Inferior parietal cortex (tissue), 1 donor: ENCODE measurements around the gene SPRING1.
"Not testable (repeated sequence)": the region's sequence is repeated elsewhere in the genome, so short reads cannot be mapped to it uniquely, and the experiment has no call there.

ENCODE experiments used
- DNase-seq: peaks from one replicate; pipeline ENCODE4 v3.0.0-alpha.2; 2016; ENCODE audit errors: extremely low spot score

The SPRING1 gene, protein sequence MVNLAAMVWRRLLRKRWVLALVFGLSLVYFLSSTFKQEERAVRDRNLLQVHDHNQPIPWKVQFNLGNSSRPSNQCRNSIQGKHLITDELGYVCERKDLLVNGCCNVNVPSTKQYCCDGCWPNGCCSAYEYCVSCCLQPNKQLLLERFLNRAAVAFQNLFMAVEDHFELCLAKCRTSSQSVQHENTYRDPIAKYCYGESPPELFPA

DNA sequence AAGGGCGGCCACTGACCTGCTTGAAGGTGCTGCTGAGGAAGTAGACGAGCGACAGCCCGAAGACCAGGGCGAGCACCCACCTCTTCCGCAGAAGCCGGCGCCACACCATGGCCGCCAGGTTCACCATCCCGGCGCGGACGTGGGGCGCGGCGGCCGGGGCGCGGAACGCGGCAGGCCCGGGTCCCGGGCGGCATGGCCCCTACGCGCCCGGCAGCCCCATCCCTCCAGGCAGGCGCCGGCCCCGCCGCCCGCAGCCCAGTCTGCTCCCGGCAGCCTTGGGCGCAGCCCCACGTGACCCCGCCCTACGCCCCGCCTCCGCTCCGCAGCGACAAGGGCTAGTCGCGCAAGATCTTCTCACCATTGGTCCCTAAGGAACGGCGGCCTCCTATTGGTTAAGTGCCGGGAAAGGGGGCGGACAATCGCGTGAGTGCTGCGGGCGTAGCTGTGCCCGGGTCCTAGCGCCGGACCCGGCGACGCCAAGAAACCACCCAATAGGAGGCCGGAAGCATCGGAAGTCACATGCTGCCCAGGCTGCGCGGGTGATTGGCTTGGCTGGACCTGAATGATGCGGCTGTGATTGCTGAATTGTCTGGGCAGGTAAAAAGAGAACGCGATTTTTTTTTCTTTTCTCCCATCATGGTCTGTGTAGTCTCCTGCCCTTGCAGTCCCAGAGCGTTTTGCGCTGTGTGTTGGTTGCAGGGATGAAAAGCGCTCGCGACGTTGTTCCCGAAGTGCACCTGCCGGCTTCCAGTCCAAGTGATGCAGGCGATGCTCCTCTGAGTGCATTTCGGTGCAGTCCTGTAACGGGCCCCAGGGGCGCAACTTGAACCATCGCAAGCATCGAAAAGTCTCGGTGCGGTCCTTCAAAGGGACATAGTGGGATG, at the start of gene SPRING1, which contains the start of gene RNFT2:
TSS of gene SPRING1 (minus strand) at position 296 of the 884 bp plus-strand sequence. CDS start at position 127, 169 bp downstream.
TSS of gene RNFT2 (plus strand) at position 542 of the 884 bp plus-strand sequence. CDS start 2,183 bp downstream, outside the sequence.
- peak; percentile 99 for DNase-seq

DNA sequence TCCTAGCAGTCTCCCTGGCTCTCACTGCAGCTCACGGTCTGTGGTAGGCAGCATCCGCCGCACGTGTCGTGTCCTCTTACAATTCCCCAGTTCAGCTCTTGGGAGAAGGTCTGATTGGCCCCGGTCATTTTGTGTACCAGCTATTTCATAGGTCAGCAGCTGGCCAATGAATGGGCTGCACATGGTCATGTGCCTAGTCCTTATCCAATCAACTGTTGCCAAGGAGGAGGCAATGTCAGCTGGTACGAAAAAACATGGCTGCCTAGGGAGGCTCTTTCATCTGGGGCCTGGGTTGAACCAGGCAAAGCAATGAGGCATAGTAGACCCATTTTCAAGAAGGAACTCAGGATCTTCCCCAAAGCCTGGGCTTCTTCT, 46.4 kb upstream of the SPRING1 start:
- DNase-seq, result no peak

DNA sequence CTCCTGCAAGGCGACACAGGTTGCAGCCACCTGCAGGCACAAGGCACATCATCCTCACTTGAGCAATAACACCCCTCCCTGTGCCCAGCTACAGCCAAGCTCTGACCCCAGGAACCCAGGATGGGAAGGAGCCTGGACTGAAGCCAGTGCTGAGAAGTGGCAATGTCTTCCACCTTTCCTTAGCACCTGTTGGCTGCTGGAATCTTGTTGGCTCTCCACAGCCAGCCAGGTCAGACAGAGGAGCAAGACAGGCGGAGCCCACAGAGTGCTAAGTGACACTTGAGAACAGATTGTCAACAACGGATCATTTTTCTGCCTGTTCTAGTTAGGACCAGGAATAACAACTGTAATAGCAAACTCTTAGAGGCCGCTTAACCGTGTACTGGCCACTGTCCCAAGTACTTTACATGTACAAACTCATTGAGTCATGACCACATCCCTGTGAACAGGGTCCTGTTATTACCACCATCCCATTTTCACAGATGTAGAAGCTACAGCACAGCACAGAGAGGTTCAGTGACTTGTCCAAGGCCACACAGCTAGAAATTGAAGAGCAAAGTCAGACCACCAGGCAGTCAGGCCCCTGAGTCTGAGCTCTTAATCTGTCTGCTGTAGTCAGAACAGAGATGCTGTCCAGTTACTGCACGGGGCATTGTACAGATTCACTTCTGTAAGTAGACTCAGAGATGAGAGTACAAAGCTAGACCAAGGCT, 45.8 kb upstream of the SPRING1 start:
- DNase-seq, result no peak

DNA sequence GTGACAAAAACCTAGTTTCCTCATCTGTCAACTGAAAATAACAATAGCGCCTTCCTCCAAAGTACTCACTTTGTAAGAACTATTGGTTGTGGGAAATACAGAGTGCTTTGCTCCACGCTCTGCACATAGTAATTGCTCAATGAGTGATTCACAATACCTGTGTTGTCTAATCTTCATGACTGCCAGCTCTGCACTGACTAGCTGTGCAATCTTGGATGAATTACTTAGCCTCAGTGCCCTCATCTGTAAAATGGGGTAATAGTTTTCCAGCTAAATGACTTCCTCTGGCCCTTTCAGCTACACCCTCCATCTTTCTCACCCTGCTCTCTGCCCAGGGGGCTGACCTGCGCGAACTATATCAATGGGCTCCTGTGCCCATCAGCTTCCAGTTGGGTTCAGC, 43.1 kb upstream of the SPRING1 start:
- DNase-seq, result no peak

DNA sequence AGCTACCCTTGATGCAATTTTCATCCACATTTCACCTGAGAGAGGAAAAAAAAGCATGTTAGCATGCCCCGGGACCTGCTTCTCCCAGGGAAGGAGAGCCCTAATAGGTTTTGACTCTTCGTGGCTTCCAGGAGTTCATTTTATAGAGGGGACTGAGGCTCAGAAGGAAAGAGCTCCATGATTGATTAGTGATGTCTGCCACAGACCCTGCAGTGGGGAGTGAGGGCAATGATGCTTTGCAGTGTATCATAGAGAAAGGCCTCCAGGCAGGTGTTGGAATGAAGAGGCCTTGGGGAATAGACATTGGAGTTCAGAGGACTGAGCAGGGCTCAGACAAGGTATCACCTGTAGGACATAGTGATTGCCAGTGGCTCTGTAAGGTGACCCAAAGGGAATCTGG, 41.7 kb upstream of the SPRING1 start:
- DNase-seq, result no peak

DNA sequence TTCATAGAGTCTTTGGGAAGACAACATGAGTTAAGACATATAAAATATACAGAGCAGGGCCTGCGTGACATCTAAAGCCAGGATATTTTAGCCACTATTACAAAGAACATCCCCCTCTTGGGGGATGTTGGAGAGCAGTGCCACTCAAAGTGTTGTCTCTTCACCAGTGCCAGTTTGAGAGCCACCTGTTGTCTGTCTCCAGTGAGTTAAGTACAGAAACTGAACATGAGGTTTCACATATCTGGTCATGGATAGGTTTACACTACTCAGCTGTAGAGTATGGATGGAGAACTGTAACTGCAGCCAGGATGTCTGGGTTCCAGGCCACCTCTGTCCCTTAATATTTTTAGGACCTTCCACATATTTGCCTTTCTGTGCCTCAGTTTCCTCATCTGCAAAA, 39.4 kb upstream of the SPRING1 start:
- no peak for DNase-seq

DNA sequence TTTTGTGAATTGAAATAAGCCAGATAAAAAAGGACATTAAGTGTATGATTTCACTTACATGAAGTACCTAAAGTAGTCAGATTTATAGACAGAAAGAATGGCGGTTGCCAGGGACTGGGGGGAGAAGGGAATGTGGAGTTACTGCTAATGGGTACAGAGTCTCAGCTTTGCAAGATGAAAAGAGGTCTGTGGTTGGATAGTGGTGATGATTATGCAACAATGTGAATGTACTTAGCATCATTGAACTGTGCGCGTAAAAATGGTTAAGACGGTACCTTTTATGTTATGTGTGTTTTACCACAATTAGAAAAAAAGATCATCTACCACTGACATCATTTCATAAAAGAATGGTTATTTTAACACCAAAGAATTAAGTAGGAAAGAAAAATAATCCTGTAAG, 36.2 kb upstream of the SPRING1 start:
- DNase-seq, result no peak

DNA sequence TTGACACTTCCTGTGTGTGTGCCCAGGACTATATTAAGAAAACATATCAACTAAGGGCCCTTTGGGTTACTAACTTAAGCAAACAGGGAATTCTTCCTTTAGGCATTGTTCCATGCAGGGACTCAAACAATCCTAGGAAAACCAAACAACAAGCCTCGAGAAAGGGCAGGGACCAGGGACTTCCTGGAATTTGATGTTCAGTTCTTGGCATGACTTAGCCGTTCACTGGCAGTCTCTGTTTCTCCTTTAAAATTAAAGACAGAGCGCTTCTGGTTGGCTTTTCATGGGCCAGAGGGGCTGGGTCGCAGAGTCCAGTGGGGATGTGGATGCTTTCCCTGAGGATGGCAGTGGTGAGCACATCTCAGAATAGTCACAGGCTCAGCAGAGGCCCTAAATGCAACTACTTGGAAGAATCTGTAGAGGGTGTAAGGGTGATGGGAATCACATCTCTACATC, 35.4 kb upstream of the SPRING1 start:
- DNase-seq, result no peak

DNA sequence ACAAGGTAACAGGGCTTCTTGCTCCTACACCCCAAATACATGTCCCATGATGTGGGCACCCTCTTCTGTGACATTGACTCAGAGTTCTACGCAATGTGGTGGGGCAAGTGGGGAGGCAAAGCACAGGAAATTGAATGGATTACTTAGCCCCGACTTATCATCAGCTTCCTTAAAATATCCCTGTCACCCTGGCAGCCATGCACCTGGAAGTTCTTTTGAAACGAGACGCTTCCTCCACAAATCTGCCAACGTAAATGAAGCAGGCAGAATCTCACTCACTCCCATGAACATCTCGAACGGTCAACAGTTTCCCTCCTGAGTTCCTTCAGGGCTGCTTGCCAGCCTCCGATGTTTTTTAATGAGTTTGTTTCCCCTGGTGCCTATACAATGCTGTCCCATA, 33.8 kb upstream of the SPRING1 start:
- no peak for DNase-seq

DNA sequence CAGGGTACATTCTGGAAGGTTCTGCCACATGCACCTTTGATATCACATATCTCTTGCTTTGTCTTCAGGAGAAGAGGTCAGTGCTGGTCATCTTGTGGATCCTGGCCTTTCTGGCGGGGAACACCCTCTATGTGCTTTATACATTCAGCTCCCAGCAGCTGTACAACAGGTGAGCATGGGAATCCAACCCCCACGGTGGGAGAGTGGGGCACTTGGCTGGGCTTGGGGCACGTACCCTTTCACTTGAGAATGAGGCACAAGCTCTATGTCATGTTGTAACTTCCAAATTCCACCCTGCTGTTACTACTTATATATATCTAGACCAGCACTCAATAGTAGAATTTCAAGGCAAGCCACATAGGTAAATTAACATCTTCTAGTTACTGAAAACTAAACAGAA, 28.9 kb upstream of the SPRING1 start:
- no peak for DNase-seq

DNA sequence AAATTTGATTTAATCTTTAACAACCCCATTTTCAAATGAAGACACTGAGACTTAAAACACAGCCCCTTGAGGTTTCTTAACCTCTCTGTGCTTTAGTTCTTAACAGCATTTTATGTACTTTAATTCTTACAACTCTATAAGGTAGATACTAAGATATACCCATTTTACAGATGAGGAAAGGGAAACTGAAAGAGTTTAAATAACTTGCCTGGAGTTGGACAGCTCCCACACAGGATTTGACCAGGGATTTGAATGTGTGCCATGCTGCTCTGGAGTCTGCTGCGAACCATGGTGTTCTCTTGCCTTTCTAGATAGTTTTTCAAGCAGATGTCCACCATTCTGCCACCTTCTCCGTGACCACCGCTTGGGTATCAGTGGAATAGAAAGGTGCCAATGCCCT, 28.4 kb upstream of the SPRING1 start:
- no peak for DNase-seq

DNA sequence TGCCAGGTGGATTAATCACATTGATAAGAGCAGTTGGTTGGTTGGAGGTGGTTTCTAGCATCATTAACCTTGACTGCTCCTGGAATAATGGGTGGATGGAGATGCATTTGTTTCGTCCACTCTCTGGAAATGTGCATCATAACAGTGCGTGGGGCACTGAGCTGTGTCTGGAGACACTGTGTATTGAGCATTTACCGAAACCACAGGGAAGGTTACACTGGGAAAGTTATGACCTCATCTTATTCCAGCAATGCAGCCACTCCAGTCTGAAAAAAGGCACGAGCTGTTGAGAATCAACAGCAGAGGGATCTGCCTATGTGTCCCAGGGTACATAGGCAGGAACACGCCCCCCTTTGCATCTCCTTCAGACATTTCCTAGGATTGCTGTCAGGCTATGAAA, 27.4 kb upstream of the SPRING1 start:
- DNase-seq, result no peak

DNA sequence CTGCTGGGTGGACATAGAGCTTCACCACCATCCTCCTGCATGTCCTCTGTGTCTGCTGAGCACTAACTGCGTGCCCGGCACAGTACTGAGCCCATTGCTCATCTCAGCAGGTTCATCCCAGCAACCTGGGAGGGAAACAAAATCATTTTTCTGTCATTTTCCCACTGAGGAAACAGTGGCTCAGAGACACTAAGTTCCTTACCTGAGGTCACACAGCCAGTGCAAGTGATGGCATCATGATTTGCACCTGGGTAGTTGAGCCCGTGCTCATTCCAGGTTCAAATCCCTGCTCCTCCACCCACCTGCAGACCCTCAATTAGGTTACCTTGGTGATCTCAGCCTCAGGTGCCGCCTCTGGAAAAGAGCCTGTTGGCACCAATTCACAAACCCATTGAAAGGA, 23.6 kb upstream of the SPRING1 start:
- no peak for DNase-seq

DNA sequence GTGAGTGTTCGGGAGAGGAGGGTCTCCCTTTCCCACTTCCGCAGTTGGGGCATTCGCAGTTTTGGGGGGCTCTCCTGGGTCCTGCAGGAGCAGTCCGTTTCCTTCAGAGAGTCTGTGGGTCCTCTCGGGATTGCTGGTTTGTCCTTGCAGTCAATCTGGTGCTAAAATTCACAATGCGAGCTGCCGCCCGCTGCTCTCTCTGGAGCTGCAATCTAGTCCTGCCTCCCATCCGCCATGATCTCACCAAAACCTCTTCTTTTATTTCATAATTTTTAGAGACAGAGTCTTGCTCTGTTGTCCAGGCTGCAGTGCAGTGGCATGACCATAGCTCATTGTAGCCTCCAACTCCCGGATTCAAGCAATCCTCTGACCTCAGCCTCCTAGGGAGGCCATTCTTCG, 22.8 kb upstream of the SPRING1 start:
- no peak for DNase-seq

DNA sequence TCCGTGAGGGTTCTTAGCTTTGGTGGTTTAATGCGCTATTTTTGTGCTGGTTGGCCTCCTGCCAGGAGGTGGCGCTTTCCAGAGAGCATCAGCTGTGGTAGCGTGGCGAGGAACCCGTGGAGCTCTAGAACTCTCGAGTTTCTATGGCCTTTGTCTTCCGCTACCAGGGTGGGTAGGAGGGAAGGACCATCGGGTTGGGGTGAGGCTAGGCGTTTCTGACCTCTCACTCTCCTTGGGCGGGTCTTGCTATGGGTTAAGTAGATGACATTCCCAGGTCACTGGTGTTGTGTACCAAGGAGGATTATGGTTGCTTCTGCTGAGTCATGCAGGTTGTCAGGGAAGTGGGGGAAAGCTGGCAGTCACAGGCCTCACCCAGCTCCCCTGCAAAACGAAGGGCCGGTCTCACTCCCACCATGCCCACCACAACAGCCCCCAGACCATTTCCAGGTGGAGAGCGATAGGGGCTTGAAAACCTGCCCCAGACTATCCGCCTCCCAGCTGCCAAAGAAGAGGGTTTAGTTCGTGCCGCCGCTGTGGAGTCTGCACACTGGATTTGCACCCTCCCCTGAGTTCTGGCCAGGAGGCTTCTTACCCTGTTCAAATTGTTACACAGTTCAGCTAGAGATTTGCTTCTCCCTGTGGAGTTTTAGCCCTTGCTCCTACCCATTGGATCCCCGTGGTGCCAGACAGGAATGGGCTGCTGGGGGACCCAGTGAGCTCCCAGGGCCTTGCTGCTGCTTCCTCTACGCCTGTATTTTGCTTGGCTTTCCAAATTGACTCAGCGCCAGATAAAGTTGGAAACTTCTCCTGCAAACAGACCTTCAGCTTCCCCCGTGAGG, 22.1 kb upstream of the SPRING1 start:
- no peak for DNase-seq

DNA sequence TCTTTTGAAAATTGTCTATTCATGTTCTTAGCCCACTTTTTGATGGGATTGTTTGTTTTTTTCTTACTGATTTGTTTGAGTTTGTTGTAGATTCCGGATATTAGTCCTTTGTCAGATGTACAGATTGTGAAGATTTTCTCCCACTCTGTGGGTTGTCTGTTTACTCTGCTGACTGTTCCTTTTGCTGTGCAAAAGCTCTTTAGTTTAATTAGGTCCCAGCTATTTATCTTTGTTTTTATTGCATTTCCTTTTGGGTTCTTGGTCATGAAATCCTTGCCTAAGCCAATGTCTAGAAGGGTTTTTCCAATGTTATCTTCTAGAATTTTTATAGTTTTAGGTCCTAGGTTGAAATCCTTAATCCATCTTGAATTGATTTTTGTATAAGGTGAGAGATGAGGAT, 16.9 kb upstream of the SPRING1 start:
- DNase-seq, result not testable (repeated sequence)

DNA sequence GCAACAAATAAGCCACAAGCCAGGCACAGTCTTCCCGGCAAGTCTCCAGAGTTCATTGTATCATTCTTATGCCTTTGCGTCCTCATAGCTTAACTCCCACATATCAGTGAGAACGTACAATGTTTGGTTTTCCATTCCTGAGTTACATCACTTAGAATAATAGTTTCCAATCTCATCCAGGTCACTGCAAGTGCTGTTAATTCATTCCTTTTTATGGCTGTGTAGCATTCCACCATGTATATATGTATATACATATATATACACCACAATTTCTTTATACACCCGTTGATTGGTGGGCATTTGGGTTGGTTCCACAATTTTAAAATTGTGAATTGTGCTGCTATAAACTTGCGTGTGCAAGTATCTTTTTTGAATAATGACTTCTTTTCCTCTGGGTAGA, 16.2 kb upstream of the SPRING1 start:
- not testable (repeated sequence) for DNase-seq

DNA sequence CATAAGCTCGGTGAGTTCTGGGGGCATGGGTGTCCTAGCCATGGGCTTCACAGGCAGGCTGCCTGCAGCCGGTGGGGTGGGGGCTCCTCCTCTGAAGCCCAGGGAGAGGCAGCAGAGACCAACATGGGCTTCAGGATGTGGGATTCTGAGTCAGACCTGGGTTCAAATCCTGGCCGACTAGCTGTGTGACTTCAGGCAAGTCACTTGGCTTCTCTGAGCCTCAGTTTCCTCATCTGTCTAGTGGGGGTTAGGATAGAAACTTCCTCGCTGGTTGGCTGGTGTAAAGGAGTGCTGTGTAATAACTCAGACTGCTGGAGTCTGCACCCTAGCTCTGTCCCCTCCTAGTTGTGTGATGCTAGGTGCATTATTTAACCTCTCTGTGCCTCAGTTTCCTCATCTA, 12.4 kb upstream of the SPRING1 start:
- DNase-seq, result no peak

DNA sequence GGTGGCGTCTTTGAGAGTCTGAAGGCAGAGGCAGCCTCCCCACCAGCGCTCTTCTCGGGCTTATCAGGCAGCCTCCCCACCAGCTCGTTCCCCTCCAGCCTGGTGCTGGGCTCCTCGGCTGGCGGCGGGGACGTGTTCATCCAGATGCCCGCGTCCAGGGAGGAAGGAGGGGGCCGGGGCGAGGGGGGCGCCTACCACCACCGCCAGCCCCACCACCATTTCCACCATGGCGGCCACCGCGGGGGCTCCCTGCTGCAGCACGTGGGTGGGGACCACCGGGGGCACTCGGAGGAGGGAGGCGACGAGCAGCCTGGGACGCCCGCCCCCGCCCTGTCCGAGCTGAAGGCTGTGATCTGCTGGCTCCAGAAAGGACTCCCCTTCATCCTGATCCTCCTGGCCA, 12.0 kb upstream of the SPRING1 start:
- no peak for DNase-seq

DNA sequence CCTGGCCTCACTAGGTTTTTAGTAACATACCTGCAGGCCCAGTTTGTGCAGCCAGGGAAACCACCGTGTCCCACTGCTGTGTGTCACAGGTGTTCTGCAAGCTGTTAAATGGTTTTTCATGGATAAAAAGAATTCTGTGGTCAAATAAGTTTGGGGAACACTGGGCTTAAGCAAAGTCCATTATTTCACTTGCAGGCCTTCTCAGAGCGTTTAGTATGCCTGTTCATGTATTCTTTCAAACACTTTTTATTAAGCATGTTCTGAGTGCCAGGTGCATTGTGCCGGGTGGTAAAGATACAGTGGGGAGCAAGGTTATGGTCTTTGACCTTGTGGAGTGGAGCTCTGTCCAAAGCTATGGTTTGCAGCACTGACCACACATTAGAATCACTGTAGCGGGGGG, 7.7 kb upstream of the SPRING1 start:
- no peak for DNase-seq

DNA sequence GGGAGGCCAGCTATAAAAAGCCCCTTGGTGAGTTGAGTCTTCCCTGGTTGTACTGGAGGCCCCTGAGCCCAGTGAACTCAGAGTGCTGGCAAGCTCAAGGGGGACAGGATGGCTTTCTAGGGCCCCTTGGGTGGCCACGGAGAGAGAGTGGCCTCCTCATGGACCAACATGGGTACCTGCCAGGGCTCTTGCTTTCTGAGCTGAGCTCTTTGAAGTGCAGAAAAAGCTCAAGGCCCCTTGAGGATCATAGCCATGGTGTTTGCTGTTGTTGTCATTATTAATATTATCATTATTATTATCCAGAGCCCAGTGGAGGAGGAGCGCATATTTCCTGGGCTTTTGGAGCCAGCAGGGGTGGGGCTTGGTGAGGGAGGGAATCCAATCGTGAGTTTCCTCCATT, 6.9 kb upstream of the SPRING1 start:
- no peak for DNase-seq

DNA sequence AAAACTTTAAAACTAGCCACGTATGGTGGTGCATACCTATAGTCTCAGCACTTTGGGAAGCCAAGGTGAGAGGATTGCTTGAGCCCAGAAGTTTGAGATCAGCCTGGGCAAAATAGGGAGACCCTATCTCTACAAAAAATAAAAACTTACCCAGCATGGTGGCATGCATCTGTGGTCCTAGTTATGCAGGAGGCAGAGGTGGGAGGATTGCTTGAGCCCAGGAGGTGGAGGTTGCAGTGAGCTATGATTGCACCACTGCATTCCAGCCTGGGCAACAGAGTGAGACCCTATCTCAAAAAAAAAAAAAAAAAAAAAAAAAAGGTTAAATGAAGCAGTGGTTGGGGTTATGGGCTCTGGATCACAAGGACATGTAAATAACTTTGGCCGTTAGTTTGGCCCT, 4.9 kb upstream of the SPRING1 start:
- DNase-seq, result not testable (repeated sequence)
